Upper lobe of left lung (tissue), 6 donors: ENCODE data around the gene CMKLR1. TPM values are rescaled to one million over a fixed set of nuclear protein-coding genes. Genes with fewer than 3 reads are reported as not detected.

Experiments
- ATAC-seq, 2 donors: fragments of 200-7000 bp; cut with Tn5 transposase; one replicate each; pipeline ENCODE4 v1.9.1; 2022; ENCODE audit warnings: mild to moderate bottlenecking in 2 of 2, moderate library complexity in 2 of 2; ENCODE audit not compliant: low FRiP score in 2 of 2
- DNase-seq, 2 donors: peaks; one replicate each; pipeline ENCODE4 v3.0.0-alpha.2; 2019 to 2020
- H3K27ac ChIP-seq, 4 donors: fragments of 200-600 bp; sonication (generic); one replicate each; pipeline ENCODE4 v1.5.1; 2016 to 2019
- H3K27me3 ChIP-seq, 4 donors: fragments of 200-600 bp; sonication (generic); one replicate each; pipeline ENCODE4 v1.5.1; 2017 to 2019
- H3K36me3 ChIP-seq, 4 donors: fragments of 200-600 bp; sonication (generic); one replicate each; pipeline ENCODE4 v1.5.1; 2016 to 2019
- H3K4me1 ChIP-seq, 4 donors: fragments of 200-600 bp; sonication (generic); one replicate each; pipeline ENCODE4 v1.5.1; 2018 to 2019
- H3K4me3 ChIP-seq, 4 donors: fragments of 200-600 bp; sonication (generic); one replicate each; pipeline ENCODE4 v1.5.1; 2017 to 2019; ENCODE audit warnings: mild to moderate bottlenecking in 2 of 4, moderate library complexity in 1 of 4
- H3K9me3 ChIP-seq, 4 donors: fragments of 200-600 bp; sonication (generic); one replicate each; pipeline ENCODE4 v1.5.1; 2018 to 2019
- CTCF ChIP-seq, 6 experiments: fragments of 450-650 bp in 4 of 6; fragments of 200-600 bp in 2 of 6; sonication (generic) in 2 of 6; IDR thresholded peaks; one replicate each; pipeline ENCODE4 v1.5.1; 2016 to 2019; ENCODE audit warnings: antibody characterized with exemption in 6 of 6
- EP300 ChIP-seq, 4 donors: sonication (generic); formaldehyde crosslinking; IDR thresholded peaks; one replicate each; pipeline ENCODE4 v1.5.1; 2017; ENCODE audit warnings: antibody characterized with exemption in 4 of 4, control low read depth in 2 of 4
- POLR2A ChIP-seq, 4 donors: fragments of 450-650 bp; IDR thresholded peaks; one replicate each; pipeline ENCODE4 v1.5.1; 2016 to 2017; ENCODE audit warnings: antibody characterized with exemption in 4 of 4, mild to moderate bottlenecking in 2 of 4
- POLR2AphosphoS5 ChIP-seq, 2 donors: sonication (generic); formaldehyde crosslinking; IDR thresholded peaks; one replicate each; pipeline ENCODE4 v1.5.1; 2017; ENCODE audit warnings: antibody characterized with exemption in 2 of 2
- WGBS, 2 donors: methylation state at CpG; one replicate each; pipeline ENCODE4 v1.1.5; 2017 to 2018; 5-methylcytosine and 5-hydroxymethylcytosine counted together
- total RNA-seq, 6 donors: library from RNA; depleted of rRNA in 4 of 6; stranded (reverse); fragments of >200 nt in 4 of 6; gene quantifications; one replicate each; pipeline versions ENCODE4 v1.1.0 to v1.2.1, GENCODE V29; 2016 to 2021
- donor health status: DM: no; HTN: no; CAD: no; lungs with moderate emphysema.
- donor health status: DM: no; HTN: yes; CAD: no; lungs with severe emphysema.

Gene CMKLR1
- total RNA-seq, 6 donors from 2014 or later, result 7.8 to 40.9 (median 19.9) TPM

GRCh38 chr12:108370415-108370814, 31.3 kb upstream of the CMKLR1 start:
- no peaks in the 10 kb centered on the region for H3K27me3 ChIP-seq
- 78 to 87% methylated on average over 5 of the region's 5 CpGs for WGBS, 2 donors
- peaks cover 0 to 20% (median 12%) of the 10 kb centered on the region in 4 donors for H3K9me3 ChIP-seq
- no peak overlapping the region for H3K4me3 ChIP-seq
- TF ChIP-seq EP300 (IDR thresholded peaks at IDR 0.05), result no peak
- DNase-seq (no peak), ATAC-seq (no peak)
- no peaks in the 10 kb centered on the region for H3K4me1 ChIP-seq
- no peaks in the 10 kb centered on the region for H3K36me3 ChIP-seq
- H3K27ac ChIP-seq, result no peak overlapping the region

GRCh38 chr12:108369736-108370396, 30.8 kb upstream of the CMKLR1 start:
- Histone ChIP-seq H3K4me3 (no peak overlapping the region), H3K9me3 (peaks cover 0 to 20% (median 12%) of the 10 kb centered on the region in 4 donors), H3K27me3 (no peaks in the 10 kb centered on the region), H3K4me1 (no peaks in the 10 kb centered on the region), H3K36me3 (no peaks in the 10 kb centered on the region), H3K27ac (no peak overlapping the region)
- 79 to 91% methylated on average over 5 of the region's 5 CpGs for WGBS, 2 donors
- TF ChIP-seq POLR2AphosphoS5 (IDR thresholded peaks at IDR 0.05) (no peak), POLR2A (IDR thresholded peaks at IDR 0.05) (no peak), EP300 (IDR thresholded peaks at IDR 0.05) (no peak), CTCF (IDR thresholded peaks at IDR 0.05) (no peak)
- no peak for ATAC-seq
- no peak for DNase-seq

GRCh38 chr12:108368089-108368488, 29.0 kb upstream of the CMKLR1 start:
- H3K9me3 ChIP-seq, result peaks cover 0 to 6% (median under 1%) of the 10 kb centered on the region in 4 donors
- no peaks in the 10 kb centered on the region for H3K27me3 ChIP-seq
- ATAC-seq, result no peak
- no peak overlapping the region for H3K4me3 ChIP-seq
- H3K4me1 ChIP-seq, result no peaks in the 10 kb centered on the region
- H3K36me3 ChIP-seq, result no peaks in the 10 kb centered on the region
- WGBS, 2 donors, result 92 to 93% methylated on average over 2 of the region's 2 CpGs
- no peak for TF ChIP-seq EP300 (IDR thresholded peaks at IDR 0.05)
- TF ChIP-seq POLR2AphosphoS5 (IDR thresholded peaks at IDR 0.05), result no peak
- TF ChIP-seq POLR2A (IDR thresholded peaks at IDR 0.05), result no peak
- no peak for TF ChIP-seq CTCF (IDR thresholded peaks at IDR 0.05)
- no peak for DNase-seq
- no peak overlapping the region for H3K27ac ChIP-seq

GRCh38 chr12:108367436-108367835, 28.3 kb upstream of the CMKLR1 start:
- H3K4me3 ChIP-seq, result no peak overlapping the region
- peak; percentile 53 to 87 for ATAC-seq
- no peaks in the 10 kb centered on the region for H3K4me1 ChIP-seq
- no peak overlapping the region for H3K27ac ChIP-seq
- no peaks in the 10 kb centered on the region for H3K27me3 ChIP-seq
- TF ChIP-seq CTCF (IDR thresholded peaks at IDR 0.05) (no peak), POLR2A (IDR thresholded peaks at IDR 0.05) (peak in 1 of 4 donors; percentile 7)
- DNase-seq, result peak in 1 of 2 donors; percentile 66
- H3K36me3 ChIP-seq, result no peaks in the 10 kb centered on the region
- 72 to 74% methylated on average over 3 to 7 of the region's 7 CpGs for WGBS, 2 donors
- no peaks in the 10 kb centered on the region for H3K9me3 ChIP-seq

- no peak for DNase-seq
- H3K4me3 ChIP-seq, result no peak overlapping the region
Observed at GRCh38 chr12:108365324-108365723, 26.2 kb upstream of the CMKLR1 start.

More at GRCh38 chr12:108365324-108365723, 26.2 kb upstream of the CMKLR1 start:
- Histone ChIP-seq H3K27ac (no peak overlapping the region), H3K4me1 (no peaks in the 10 kb centered on the region), H3K36me3 (no peaks in the 10 kb centered on the region), H3K9me3 (no peaks in the 10 kb centered on the region), H3K27me3 (no peaks in the 10 kb centered on the region)
- no peak for ATAC-seq
- no peak for TF ChIP-seq EP300 (IDR thresholded peaks at IDR 0.05)
- TF ChIP-seq POLR2AphosphoS5 (IDR thresholded peaks at IDR 0.05), result no peak
- TF ChIP-seq POLR2A (IDR thresholded peaks at IDR 0.05), result no peak
- no peak for TF ChIP-seq CTCF (IDR thresholded peaks at IDR 0.05)
